T-helper 1 cell treated with Interleukin-12 subunit alpha and Interleukin-12 subunit beta and Interleukin-4 antibody, amounts not matched to agents 30 μg/mL and 1 μg/mL, for 36 hours (primary cell): ENCODE data around the gene MAN1A1.

Source experiments
- H3K27ac Mint-ChIP-seq: one replicate; pipeline ENCODE4 v1.8.0; 2021; ENCODE audit warnings: mild to moderate bottlenecking, mixed read lengths
- H3K27me3 Mint-ChIP-seq: one replicate; pipeline ENCODE4 v1.8.0; 2021; ENCODE audit warnings: low read depth, mixed read lengths
- H3K36me3 Mint-ChIP-seq: one replicate; pipeline ENCODE4 v1.8.0; 2021; ENCODE audit warnings: low read depth, mixed read lengths
- H3K4me1 Mint-ChIP-seq: one replicate; pipeline ENCODE4 v1.8.0; 2021; ENCODE audit warnings: low read depth, mixed read lengths
- H3K4me3 Mint-ChIP-seq: one replicate; pipeline ENCODE4 v1.8.0; 2021; ENCODE audit warnings: mild to moderate bottlenecking, moderate library complexity, mixed read lengths
- H3K9me3 Mint-ChIP-seq: one replicate; pipeline ENCODE4 v1.8.0; 2021; ENCODE audit warnings: mixed read lengths

Gene MAN1A1

DNA sequence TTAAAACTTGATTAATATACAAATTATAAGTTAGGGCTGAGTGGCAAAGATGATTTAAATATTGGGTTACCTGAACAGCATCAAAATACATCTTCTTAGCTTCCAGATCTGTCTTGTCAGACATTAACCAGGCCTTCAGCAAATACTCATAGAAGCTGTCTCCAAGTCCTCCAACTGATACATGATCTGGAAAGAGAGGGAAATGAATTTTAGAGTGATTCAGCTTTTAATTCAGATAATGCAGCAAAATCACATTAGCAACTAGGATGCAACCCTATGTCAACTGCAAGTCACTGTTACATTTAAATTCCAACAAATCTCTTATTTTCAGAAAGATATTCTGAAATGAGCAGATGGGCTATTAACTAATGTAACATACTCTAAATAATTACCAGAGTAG is 155.9 kb downstream of the MAN1A1 start:
- no peaks in the 10 kb centered on the region for H3K4me1 Mint-ChIP-seq
- peaks cover 30% of the 10 kb centered on the region for H3K36me3 Mint-ChIP-seq
- no peak overlapping the region for H3K27ac Mint-ChIP-seq
- H3K9me3 Mint-ChIP-seq: no peaks in the 10 kb centered on the region
- H3K27me3 Mint-ChIP-seq: no peaks in the 10 kb centered on the region
- no peak overlapping the region for H3K4me3 Mint-ChIP-seq

- Mint-ChIP-seq H3K27me3 (no peaks in the 10 kb centered on the region), H3K27ac (no peak overlapping the region), H3K4me3 (no peak overlapping the region), H3K4me1 (no peaks in the 10 kb centered on the region), H3K36me3 (peaks cover 27% of the 10 kb centered on the region), H3K9me3 (no peaks in the 10 kb centered on the region)
Observed at GRCh38 chr6:119192200-119192599, 157.4 kb downstream of the MAN1A1 start.

DNA sequence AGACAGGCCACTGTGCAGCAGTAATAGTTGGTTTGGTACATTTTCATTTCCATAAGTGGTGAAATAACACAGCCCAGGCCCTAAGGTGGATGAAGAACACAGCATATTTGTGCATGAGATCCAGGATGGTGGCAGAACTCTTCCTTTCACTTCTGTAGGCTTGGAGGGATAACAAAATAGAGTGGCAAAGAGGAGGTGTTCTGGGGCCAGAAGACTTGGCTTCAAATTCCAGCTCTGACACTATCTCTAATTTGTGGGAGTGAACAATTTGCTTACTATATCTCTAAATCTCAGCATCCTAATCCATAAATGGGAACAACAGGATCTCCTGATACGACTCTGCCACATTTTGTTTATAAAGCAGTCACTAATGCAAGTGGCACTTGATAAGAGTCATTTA is 159.4 kb downstream of the MAN1A1 start:
- no peak overlapping the region for H3K27ac Mint-ChIP-seq
- no peaks in the 10 kb centered on the region for H3K9me3 Mint-ChIP-seq
- H3K36me3 Mint-ChIP-seq: peaks cover 23% of the 10 kb centered on the region
- H3K27me3 Mint-ChIP-seq: no peaks in the 10 kb centered on the region
- no peak overlapping the region for H3K4me3 Mint-ChIP-seq
- H3K4me1 Mint-ChIP-seq: no peaks in the 10 kb centered on the region

- H3K9me3 Mint-ChIP-seq: no peaks in the 10 kb centered on the region
Observed at GRCh38 chr6:119189498-119189897, 160.1 kb downstream of the MAN1A1 start.

GRCh38 chr6:119187596-119187995 is 162.0 kb downstream of the MAN1A1 start:
- Mint-ChIP-seq H3K27ac (no peak overlapping the region), H3K36me3 (peaks cover 25% of the 10 kb centered on the region), H3K4me1 (peaks cover 5% of the 10 kb centered on the region), H3K27me3 (no peaks in the 10 kb centered on the region), H3K4me3 (no peak overlapping the region), H3K9me3 (no peaks in the 10 kb centered on the region)

More at GRCh38 chr6:119189498-119189897, 160.1 kb downstream of the MAN1A1 start:
- Mint-ChIP-seq H3K27ac (no peak overlapping the region), H3K4me1 (peaks cover under 1% of the 10 kb centered on the region), H3K27me3 (no peaks in the 10 kb centered on the region), H3K4me3 (no peak overlapping the region), H3K36me3 (peaks cover 25% of the 10 kb centered on the region)

GRCh38 chr6:119186490-119186889 is 163.1 kb downstream of the MAN1A1 start:
- H3K27me3 Mint-ChIP-seq: no peaks in the 10 kb centered on the region
- no peak overlapping the region for H3K27ac Mint-ChIP-seq
- peaks cover 8% of the 10 kb centered on the region for H3K4me1 Mint-ChIP-seq
- peaks cover 25% of the 10 kb centered on the region for H3K36me3 Mint-ChIP-seq
- no peaks in the 10 kb centered on the region for H3K9me3 Mint-ChIP-seq
- no peak overlapping the region for H3K4me3 Mint-ChIP-seq

GRCh38 chr6:119184008-119184648 is 165.4 kb downstream of the MAN1A1 start:
- Mint-ChIP-seq H3K36me3 (peaks cover 29% of the 10 kb centered on the region), H3K27me3 (no peaks in the 10 kb centered on the region), H3K9me3 (no peaks in the 10 kb centered on the region), H3K4me1 (peaks cover 21% of the 10 kb centered on the region), H3K4me3 (no peak overlapping the region), H3K27ac (no peak overlapping the region)

GRCh38 chr6:119183457-119183856 is 166.1 kb downstream of the MAN1A1 start:
- H3K4me1 Mint-ChIP-seq: peaks cover 21% of the 10 kb centered on the region
- H3K27me3 Mint-ChIP-seq: no peaks in the 10 kb centered on the region
- no peak overlapping the region for H3K4me3 Mint-ChIP-seq
- H3K9me3 Mint-ChIP-seq: no peaks in the 10 kb centered on the region
- no peak overlapping the region for H3K27ac Mint-ChIP-seq
- H3K36me3 Mint-ChIP-seq: peaks cover 29% of the 10 kb centered on the region

DNA sequence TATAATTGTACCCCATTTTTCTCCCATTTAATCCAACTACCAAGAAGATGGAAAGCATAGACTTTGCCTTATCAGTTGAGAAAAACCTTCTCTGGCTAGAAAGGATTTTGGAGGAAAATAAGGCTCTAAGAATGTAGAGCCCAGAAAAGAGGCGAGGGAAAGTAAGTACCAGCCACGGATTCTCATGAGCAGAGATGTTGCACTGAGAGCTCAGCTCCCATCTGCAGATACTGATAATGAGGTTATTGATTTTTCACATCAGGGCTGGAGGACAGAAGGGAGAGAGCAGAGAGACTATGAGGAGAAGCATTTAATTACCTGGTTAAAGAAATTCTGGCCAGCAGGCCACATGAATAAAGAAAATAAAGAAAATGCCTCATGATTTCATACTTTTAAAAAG is 166.7 kb downstream of the MAN1A1 start:
- H3K4me1 Mint-ChIP-seq: peaks cover 21% of the 10 kb centered on the region
- H3K9me3 Mint-ChIP-seq: no peaks in the 10 kb centered on the region
- H3K27me3 Mint-ChIP-seq: no peaks in the 10 kb centered on the region
- peaks cover 29% of the 10 kb centered on the region for H3K36me3 Mint-ChIP-seq
- H3K27ac Mint-ChIP-seq: no peak overlapping the region
- no peak overlapping the region for H3K4me3 Mint-ChIP-seq

DNA sequence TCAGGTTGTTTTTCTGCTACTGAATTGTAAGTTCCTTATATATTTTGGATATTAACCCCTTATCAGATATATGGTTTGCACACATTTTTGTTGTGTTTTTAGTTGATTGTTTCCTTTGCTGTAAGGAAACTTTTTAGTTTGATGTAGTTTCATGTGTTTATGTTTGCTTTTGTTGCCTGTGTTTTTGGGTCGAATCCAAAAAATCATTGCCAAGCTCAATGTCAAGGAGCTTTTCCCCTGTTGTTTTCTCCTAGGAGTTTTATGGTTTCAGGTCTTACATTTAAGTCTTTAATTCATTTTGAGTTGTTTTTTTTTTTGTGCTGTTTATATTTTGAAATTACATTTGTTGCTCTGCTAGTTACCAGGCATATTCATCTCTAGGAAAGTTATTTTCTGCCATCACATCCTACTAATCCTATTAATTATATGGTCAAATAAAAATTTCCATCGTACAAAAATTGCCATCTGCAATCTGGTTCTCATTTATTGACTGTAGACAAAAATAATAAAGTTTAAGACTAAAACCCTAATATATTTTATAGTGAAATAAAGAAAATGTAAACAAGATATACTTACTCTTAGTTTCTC is 167.3 kb downstream of the MAN1A1 start:
- no peaks in the 10 kb centered on the region for H3K9me3 Mint-ChIP-seq
- H3K27ac Mint-ChIP-seq: no peak overlapping the region
- H3K36me3 Mint-ChIP-seq: peaks cover 29% of the 10 kb centered on the region
- H3K4me1 Mint-ChIP-seq: peaks cover 21% of the 10 kb centered on the region
- no peak overlapping the region for H3K4me3 Mint-ChIP-seq
- H3K27me3 Mint-ChIP-seq: no peaks in the 10 kb centered on the region

DNA sequence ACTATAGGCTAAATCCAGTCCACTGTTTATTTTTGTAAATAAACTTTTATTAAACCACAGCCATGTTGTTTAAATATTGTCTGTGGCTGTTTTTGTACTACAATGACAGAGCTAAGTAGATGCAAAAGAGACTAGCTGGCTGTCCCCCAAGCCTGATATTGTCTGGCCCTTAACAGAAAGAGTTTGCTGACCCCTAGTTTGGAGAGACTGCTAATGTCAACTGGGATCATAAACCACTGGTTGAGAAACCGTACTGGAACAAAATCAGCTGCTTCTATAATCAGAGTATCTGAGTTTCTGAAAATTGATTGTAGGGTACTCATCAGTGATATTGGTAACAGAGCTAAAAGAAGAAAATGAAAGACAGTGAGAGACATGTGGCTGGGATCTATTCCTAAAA is 168.5 kb downstream of the MAN1A1 start:
- H3K27me3 Mint-ChIP-seq: no peaks in the 10 kb centered on the region
- no peaks in the 10 kb centered on the region for H3K9me3 Mint-ChIP-seq
- H3K27ac Mint-ChIP-seq: no peak overlapping the region
- H3K36me3 Mint-ChIP-seq: peaks cover 26% of the 10 kb centered on the region
- H3K4me1 Mint-ChIP-seq: peaks cover 21% of the 10 kb centered on the region
- no peak overlapping the region for H3K4me3 Mint-ChIP-seq

- no peak overlapping the region for H3K4me3 Mint-ChIP-seq
- H3K27me3 Mint-ChIP-seq: no peaks in the 10 kb centered on the region
- H3K27ac Mint-ChIP-seq: no peak overlapping the region
- no peaks in the 10 kb centered on the region for H3K9me3 Mint-ChIP-seq
- H3K4me1 Mint-ChIP-seq: peaks cover 21% of the 10 kb centered on the region
- H3K36me3 Mint-ChIP-seq: peaks cover 22% of the 10 kb centered on the region
Observed at GRCh38 chr6:119179842-119180241, 169.7 kb downstream of the MAN1A1 start.

- H3K36me3 Mint-ChIP-seq: peaks cover 19% of the 10 kb centered on the region
- no peak overlapping the region for H3K27ac Mint-ChIP-seq
- no peaks in the 10 kb centered on the region for H3K27me3 Mint-ChIP-seq
- H3K4me3 Mint-ChIP-seq: no peak overlapping the region
- H3K4me1 Mint-ChIP-seq: peaks cover 16% of the 10 kb centered on the region
- H3K9me3 Mint-ChIP-seq: no peaks in the 10 kb centered on the region
Observed at GRCh38 chr6:119179062-119179461, 170.5 kb downstream of the MAN1A1 start.

GRCh38 chr6:119176445-119176844 is 173.1 kb downstream of the MAN1A1 start:
- Mint-ChIP-seq H3K9me3 (no peaks in the 10 kb centered on the region), H3K27me3 (no peaks in the 10 kb centered on the region), H3K27ac (no peak overlapping the region), H3K4me1 (peaks cover 13% of the 10 kb centered on the region), H3K4me3 (no peak overlapping the region), H3K36me3 (peaks cover 13% of the 10 kb centered on the region)

- Mint-ChIP-seq H3K27me3 (no peaks in the 10 kb centered on the region), H3K27ac (no peak overlapping the region), H3K36me3 (peaks cover 8% of the 10 kb centered on the region), H3K4me1 (peaks cover 7% of the 10 kb centered on the region), H3K4me3 (no peak overlapping the region), H3K9me3 (no peaks in the 10 kb centered on the region)
Observed at GRCh38 chr6:119174879-119175817, 174.4 kb downstream of the MAN1A1 start.
